PC-9 (cell line): ENCODE data around the gene CMSS1. TPM values are rescaled to one million over a fixed set of nuclear protein-coding genes. Genes with fewer than 3 reads are reported as not detected.

Source experiments
- BruUV-seq: library from RNA; stranded (reverse); fragments of 400-500 nt; replicated peaks from 2 replicates; lab custom pipeline; 2021; lab: Mats Ljungman, UMichigan
- CTCF ChIA-PET: fragments of 300-600 bp; sonication (Branson Sonifier 250); formaldehyde crosslinking; loops from one replicate; lab custom pipeline; 2022; ENCODE audit warnings: antibody characterized with exemption; lab: Charles Lee
- POLR2A ChIA-PET: fragments of 300-600 bp; sonication (Branson Sonifier 250); formaldehyde crosslinking; loops from one replicate; lab custom pipeline; 2022; ENCODE audit warnings: antibody characterized with exemption; ENCODE audit not compliant: unreplicated experiment; lab: Charles Lee
- DNase-seq, 2 experiments: peaks; one replicate each; pipeline versions ENCODE4 v3.0.0 to v3.0.0-alpha.2; 2015 to 2022; ENCODE audit warnings: mixed read lengths in 1 of 2
- H2AFZ ChIP-seq: fragments of 200-600 bp; sonication (generic); 2 replicates; pipeline ENCODE4 v1.8.1; 2017; ENCODE audit warnings: antibody characterized with exemption
- H3F3A ChIP-seq: fragments of 200-600 bp; sonication (generic); 2 replicates; pipeline ENCODE4 v1.8.1; 2017; ENCODE audit warnings: antibody characterized with exemption, mild to moderate bottlenecking, low read depth; ENCODE audit not compliant: insufficient read depth
- H3K27ac ChIP-seq: fragments of 200-600 bp; sonication (generic); 2 replicates; pipeline ENCODE4 v1.6.1; 2016; ENCODE audit warnings: mixed run types
- H3K27me3 ChIP-seq: fragments of 200-600 bp; sonication (generic); 2 replicates; pipeline ENCODE4 v1.6.1; 2016; ENCODE audit warnings: low read depth, mixed run types; ENCODE audit not compliant: insufficient read depth
- H3K36me3 ChIP-seq: fragments of 200-600 bp; sonication (generic); 2 replicates; pipeline ENCODE4 v1.6.1; 2016; ENCODE audit warnings: low read depth, mixed run types
- H3K4me1 ChIP-seq: fragments of 200-600 bp; sonication (generic); replicated peaks from 2 replicates; pipeline ENCODE4 v1.6.1; 2016; ENCODE audit warnings: mixed run types; ENCODE audit not compliant: insufficient read depth
- H3K4me2 ChIP-seq: fragments of 200-600 bp; sonication (generic); 2 replicates; pipeline ENCODE4 v1.6.1; 2017; ENCODE audit warnings: mixed run types
- H3K4me3 ChIP-seq: fragments of 200-600 bp; sonication (generic); 2 replicates; pipeline ENCODE4 v1.6.1; 2016; ENCODE audit warnings: mixed run types
- H3K79me2 ChIP-seq: fragments of 200-600 bp; sonication (generic); 2 replicates; pipeline ENCODE4 v1.6.1; 2017; ENCODE audit warnings: low read depth, mixed run types
- H3K9me2 ChIP-seq: fragments of 200-600 bp; sonication (generic); 2 replicates; pipeline ENCODE4 v1.8.1; 2017; ENCODE audit warnings: mild to moderate bottlenecking; ENCODE audit not compliant: insufficient read depth
- H3K9me3 ChIP-seq: fragments of 200-600 bp; sonication (generic); 2 replicates; pipeline ENCODE4 v1.8.1; 2016; ENCODE audit warnings: low read depth; ENCODE audit not compliant: insufficient read depth
- H4K20me1 ChIP-seq: fragments of 200-600 bp; sonication (generic); 2 replicates; pipeline ENCODE4 v1.8.1; 2017; ENCODE audit not compliant: insufficient read depth
- CTCF ChIP-seq: fragments of 200-600 bp; sonication (generic); conservative IDR thresholded peaks from 2 replicates; pipeline ENCODE4 v1.6.1; 2017; ENCODE audit warnings: mixed run types, antibody characterized with exemption, mild to moderate bottlenecking, moderate library complexity
- EZH2 ChIP-seq: fragments of 200-600 bp; sonication (generic); IDR thresholded peaks from 2 replicates; pipeline ENCODE4 v1.8.0; 2017; ENCODE audit warnings: antibody characterized with exemption, low read depth
- intact Hi-C: fragments of 100-400 bp; cut with micrococcal nuclease; formaldehyde crosslinking; loops from one replicate; pipeline ENCODE4 v1.10.0; 2022; ENCODE audit not compliant: unreplicated experiment
- total RNA-seq: library from RNA; stranded (reverse); gene quantifications from 2 replicates; pipeline ENCODE4 v1.2.3, GENCODE V29; 2021

CMSS1 gene
- total RNA-seq, 1 experiment from 2014 or later = 98.9 TPM

DNA sequence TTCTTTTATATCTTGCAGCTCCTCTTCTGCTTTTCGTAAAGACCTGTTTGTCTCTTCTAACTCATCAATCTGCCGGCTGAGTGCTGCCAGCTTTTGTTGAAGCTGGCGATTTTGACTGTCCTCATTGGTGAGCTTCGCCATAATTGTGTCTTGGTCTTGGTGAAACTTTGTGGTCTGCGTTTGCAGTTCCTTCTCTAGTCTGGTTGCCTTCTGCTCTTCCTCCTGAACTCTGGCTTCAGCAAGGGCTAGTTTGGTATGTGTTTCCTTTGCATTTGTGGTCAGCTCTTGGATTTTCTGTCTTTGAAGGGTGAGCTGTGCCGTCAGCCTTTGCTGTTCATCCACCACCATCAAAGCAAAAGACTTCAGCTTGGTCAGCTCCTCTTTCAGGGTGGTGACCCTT, 32.9 kb downstream of the CMSS1 start:
- BruUV-seq = no TSS peak
- Histone ChIP-seq H2AFZ (no peak overlapping the region), H3K27ac (no peak overlapping the region), H3K4me1 (peaks cover 13% of the 10 kb centered on the region), H3K36me3 (peaks cover 17% of the 10 kb centered on the region; the same call in 1 of the 2 replicates), H3F3A (peaks cover 4% of the 10 kb centered on the region; the same call in 1 of the 2 replicates), H3K9me2 (no peaks in the 10 kb centered on the region), H3K4me3 (no peak overlapping the region), H3K4me2 (no peak overlapping the region), H4K20me1 (no peaks in the 10 kb centered on the region), H3K79me2 (peaks cover 55% of the 10 kb centered on the region), H3K9me3 (no peaks in the 10 kb centered on the region), H3K27me3 (no peaks in the 10 kb centered on the region)
- CTCF ChIA-PET = interaction anchor here (1.1 kb wide), 1 partner anchor 9 kb away, joined by 4 read pairs; no protein-coding TSS in a partner anchor
- POLR2A ChIA-PET = interaction anchor here (0.6 to 0.7 kb wide), 3 partner anchors 40 to 191 kb away, joined by 3 to 5 read pairs (median 5); no protein-coding TSS in a partner anchor
- intact Hi-C loops = no loop called here
- TF ChIP-seq CTCF = no peak
- TF ChIP-seq EZH2 = no peak
- DNase-seq = no peak

DNA sequence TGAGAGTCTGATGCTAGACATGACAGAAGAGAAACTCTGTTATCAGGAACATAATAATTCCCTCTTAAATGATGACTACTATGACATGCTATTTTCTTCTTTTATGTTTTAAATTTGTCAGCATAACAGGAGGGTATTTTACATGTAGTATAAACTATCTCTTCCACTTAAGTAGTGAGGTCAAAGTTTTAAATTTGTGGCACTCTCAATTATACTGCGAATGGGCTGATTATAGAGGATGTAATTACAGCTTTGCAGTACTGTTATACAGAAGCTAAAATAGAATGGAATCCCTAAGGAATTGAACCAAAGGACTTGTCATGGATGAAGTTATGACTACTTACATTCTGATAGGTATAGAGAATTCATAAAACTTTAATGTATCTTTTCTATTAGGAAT, 34.3 kb downstream of the CMSS1 start:
- intact Hi-C loops = no loop called here
- no peaks in the 10 kb centered on the region for H4K20me1 ChIP-seq
- POLR2A ChIA-PET = no interaction called here
- no peak overlapping the region for H2AFZ ChIP-seq
- no peaks in the 10 kb centered on the region; the same call in 1 of the 2 replicates for H3F3A ChIP-seq
- peaks cover 44% of the 10 kb centered on the region for H3K79me2 ChIP-seq
- BruUV-seq = no TSS peak
- H3K9me3 ChIP-seq = no peaks in the 10 kb centered on the region
- H3K4me1 ChIP-seq = no peaks in the 10 kb centered on the region
- peaks cover 21% of the 10 kb centered on the region for H3K36me3 ChIP-seq
- CTCF ChIA-PET = no interaction called here
- DNase-seq = no peak
- TF ChIP-seq EZH2 = no peak
- TF ChIP-seq CTCF = no peak
- no peak overlapping the region for H3K4me3 ChIP-seq
- H3K27ac ChIP-seq = no peak overlapping the region
- no peaks in the 10 kb centered on the region for H3K27me3 ChIP-seq
- no peak overlapping the region for H3K4me2 ChIP-seq
- H3K9me2 ChIP-seq = no peaks in the 10 kb centered on the region

- Histone ChIP-seq H3K4me1 (no peaks in the 10 kb centered on the region), H4K20me1 (no peaks in the 10 kb centered on the region), H3K36me3 (peaks cover 19% of the 10 kb centered on the region), H3K27ac (no peak overlapping the region), H3K4me2 (no peak overlapping the region), H2AFZ (no peak overlapping the region), H3K9me2 (no peaks in the 10 kb centered on the region), H3K27me3 (no peaks in the 10 kb centered on the region), H3K9me3 (no peaks in the 10 kb centered on the region), H3K79me2 (peaks cover 36% of the 10 kb centered on the region), H3K4me3 (no peak overlapping the region), H3F3A (no peaks in the 10 kb centered on the region)
- TF ChIP-seq EZH2 = no peak
- no peak for TF ChIP-seq CTCF
- ChIA-PET POLR2A (no interaction called here), CTCF (no interaction called here)
- intact Hi-C loops = no loop called here
- no peak for DNase-seq
- no TSS peak for BruUV-seq
Measured at GRCh38 chr3:99852851-99853250, 35.2 kb downstream of the CMSS1 start.
